K562 (cell line): Measurements from ENCODE around the gene KCTD17. TPM values are rescaled to one million over a fixed set of nuclear protein-coding genes. Genes with fewer than 3 reads are reported as not detected.

Experiments
- ATAC-seq: fragments of 200-7000 bp; cut with Tn5 transposase; 3 replicates; pipeline ENCODE4 v1.9.1; 2020; ENCODE audit warnings: moderate library complexity
- BruUV-seq: library from RNA; stranded (reverse); fragments of 400-500 nt; replicated peaks from 2 replicates; lab custom pipeline; 2021; lab: Mats Ljungman, UMichigan
- CTCF ChIA-PET: fragments of 300-600 bp; formaldehyde crosslinking; extraction: SDS; loops from one replicate; lab custom pipeline; 2021; ENCODE audit warnings: low intra/inter-chr PET ratio; lab: Yijun Ruan, JAX
- POLR2A ChIA-PET: fragments of 300-600, 350-650 bp; sonication (Branson Sonifier 250); formaldehyde crosslinking; extraction: SDS; loops from one replicate; lab custom pipeline; 2021; ENCODE audit warnings: antibody characterized with exemption, inconsistent platforms; lab: Yijun Ruan, JAX
- DNase-seq, 4 experiments: peaks; one replicate each; pipeline versions ENCODE4 v3.0.0 to v3.0.0-alpha.2; 2011 to 2018; ENCODE audit warnings: low spot score in 3 of 4, mixed read lengths in 3 of 4; ENCODE audit errors: extremely low read depth in 1 of 4
- FAIRE-seq: peaks from 2 replicates; lab custom pipeline; 2011; peaks lifted over from hg19 to GRCh38; lab: Jason Lieb, UNC
- H2AFZ ChIP-seq: 2 replicates; pipeline ENCODE4 v1.6.0; 2011; ENCODE audit warnings: low read depth, low read length, control low read depth, inconsistent platforms
- H3K27ac ChIP-seq: fragments of 200-600 bp; 3 replicates; pipeline ENCODE4 v1.8.0; 2011; ENCODE audit warnings: low read depth, mild to moderate bottlenecking, control low read depth, inconsistent platforms, low read length, moderate library complexity, mixed read lengths; ENCODE audit errors: extremely low read depth
- H3K27me3 ChIP-seq, 2 experiments: fragments of 300-600 bp in 1 of 2; 2 replicates in 1 of 2; 3 replicates in 1 of 2; pipeline versions ENCODE4 v1.6.0 to v1.8.0; 2011; ENCODE audit warnings: inconsistent platforms in 2 of 2, low read length in 2 of 2, mild to moderate bottlenecking in 1 of 2, mixed read lengths in 1 of 2, moderate library complexity in 1 of 2; ENCODE audit not compliant: control insufficient read depth in 2 of 2, insufficient read depth in 2 of 2
- H3K36me3 ChIP-seq: fragments of 300-600 bp; 3 replicates; pipeline ENCODE4 v1.8.0; 2011; ENCODE audit warnings: mild to moderate bottlenecking, low read length, inconsistent platforms; ENCODE audit not compliant: control insufficient read depth, insufficient read depth
- H3K4me1 ChIP-seq, 2 experiments: fragments of 200-600 bp in 1 of 2; replicated peaks in 1 of 2; 2 replicates in 1 of 2; 3 replicates in 1 of 2; pipeline versions ENCODE4 v1.5.1 to v1.8.0; 2011; ENCODE audit warnings: inconsistent platforms in 2 of 2, low read length in 2 of 2, mild to moderate bottlenecking in 1 of 2, mixed read lengths in 1 of 2, moderate library complexity in 1 of 2; ENCODE audit not compliant: control insufficient read depth in 2 of 2, insufficient read depth in 2 of 2
- H3K4me2 ChIP-seq: 2 replicates; pipeline ENCODE4 v1.6.1; 2011; ENCODE audit warnings: low read length, control low read depth, inconsistent platforms, mixed read lengths; ENCODE audit not compliant: insufficient read depth
- H3K4me3 ChIP-seq: fragments of 200-600 bp; sonication (generic), shearing (Covaris generic); 2 replicates; pipeline ENCODE4 v1.5.1; 2016; ENCODE audit warnings: control low read depth, inconsistent platforms
- H3K79me2 ChIP-seq: fragments of 200-600 bp; 3 replicates; pipeline ENCODE4 v1.8.0; 2011; ENCODE audit warnings: low read length, inconsistent platforms; ENCODE audit not compliant: control insufficient read depth, insufficient read depth
- H3K9ac ChIP-seq, 2 experiments: 2 replicates each; pipeline versions ENCODE4 v1.6.0 to v1.6.1; 2011; ENCODE audit warnings: low read depth in 2 of 2, low read length in 2 of 2, control low read depth in 1 of 2, inconsistent platforms in 1 of 2, mild to moderate bottlenecking in 1 of 2, mixed read lengths in 1 of 2; ENCODE audit not compliant: insufficient read depth in 1 of 2
- H3K9me1 ChIP-seq: one replicate; pipeline ENCODE4 v1.6.0; 2011; ENCODE audit warnings: inconsistent platforms, mild to moderate bottlenecking, low read length, moderate library complexity; ENCODE audit not compliant: control insufficient read depth, insufficient read depth
- H3K9me3 ChIP-seq: replicated peaks from 2 replicates; pipeline ENCODE4 v1.5.1; 2011; ENCODE audit warnings: low read depth, low read length, inconsistent platforms; ENCODE audit not compliant: control insufficient read depth, insufficient read depth
- H4K20me1 ChIP-seq: replicated peaks from 2 replicates; pipeline ENCODE4 v1.6.1; 2011; ENCODE audit warnings: low read length, inconsistent platforms, mixed read lengths; ENCODE audit not compliant: control insufficient read depth, insufficient read depth
- CTBP1 ChIP-seq: fragments of 450-650 bp; IDR thresholded peaks from 2 replicates; pipeline ENCODE4 v1.6.1; 2016; ENCODE audit warnings: borderline replicate concordance
- DPF2 ChIP-seq: fragments of 450-650 bp; IDR thresholded peaks from 2 replicates; pipeline ENCODE4 v1.6.1; 2016
- ETS1 ChIP-seq: conservative IDR thresholded peaks from 2 replicates; pipeline ENCODE4 v1.6.1; 2011; ENCODE audit warnings: low read depth, mild to moderate bottlenecking, low read length; ENCODE audit not compliant: control insufficient read depth
- JUN ChIP-seq, 2 experiments: sonication (generic) in 1 of 2; formaldehyde crosslinking in 1 of 2; IDR thresholded peaks; 2 replicates each; pipeline versions ENCODE4 v1.6.1 to v1.8.0; 2012 to 2022; ENCODE audit warnings: borderline replicate concordance in 2 of 2, mild to moderate bottlenecking in 2 of 2, improper control_type of control experiment in 1 of 2, low read depth in 1 of 2, low read length in 1 of 2, missing genetic modification reagents in 1 of 2
- LCOR ChIP-seq: sonication (generic); formaldehyde crosslinking; IDR thresholded peaks from 2 replicates; pipeline ENCODE4 v1.8.0; 2022; ENCODE audit warnings: mild to moderate bottlenecking, missing genetic modification reagents
- MYNN ChIP-seq, 2 experiments: sonication (generic); formaldehyde crosslinking in 1 of 2; IDR thresholded peaks; 2 replicates each; pipeline versions ENCODE4 v1.5.0 to v1.6.1; 2016 to 2020; ENCODE audit warnings: antibody characterized with exemption in 1 of 2, missing genetic modification reagents in 1 of 2
- NCOA1 ChIP-seq: fragments of 450-650 bp; IDR thresholded peaks from 2 replicates; pipeline ENCODE4 v1.6.1; 2016; ENCODE audit warnings: low read depth
- PTBP1 ChIP-seq: fragments of 200-400 bp; formaldehyde crosslinking; IDR thresholded peaks from 2 replicates; pipeline ENCODE4 v1.6.1; 2017; ENCODE audit warnings: low read depth, low read length
- SIN3B ChIP-seq: fragments of 450-650 bp; IDR thresholded peaks from 2 replicates; pipeline ENCODE4 v1.6.1; 2017; ENCODE audit warnings: low read depth, mild to moderate bottlenecking, moderate library complexity
- THRA ChIP-seq: fragments of 450-650 bp; IDR thresholded peaks from 2 replicates; pipeline ENCODE4 v1.6.1; 2017; ENCODE audit warnings: mild to moderate bottlenecking, moderate library complexity
- ZBTB26 ChIP-seq: fragments of 450-650 bp; formaldehyde crosslinking; IDR thresholded peaks from 2 replicates; pipeline ENCODE4 v1.4.0; 2022; ENCODE audit warnings: missing genetic modification characterization
- ZFP36 ChIP-seq: fragments of 150-350 bp; IDR thresholded peaks from 2 replicates; pipeline ENCODE4 v1.6.1; 2018; ENCODE audit warnings: low read length, low read depth; ENCODE audit not compliant: partially characterized antibody
- ZHX1 ChIP-seq: fragments of 150-350 bp; conservative IDR thresholded peaks from 2 replicates; pipeline ENCODE4 v1.6.1; 2014; ENCODE audit warnings: low read length
- ZNF324 ChIP-seq: fragments of 250-450 bp; sonication (Bioruptor Pico); IDR thresholded peaks from 2 replicates; pipeline ENCODE4 v1.4.0; 2020; ENCODE audit warnings: mild to moderate bottlenecking
- ZZZ3 ChIP-seq: fragments of 450-650 bp; IDR thresholded peaks from 2 replicates; pipeline ENCODE4 v1.6.1; 2016; ENCODE audit warnings: antibody characterized with exemption, mild to moderate bottlenecking, moderate library complexity
- WGBS: fragments of 100-300 bp; shearing (Covaris generic); methylation state at CpG from one replicate; pipeline ENCODE4 v1.1.6; 2016; ENCODE audit warnings: low coverage, mixed read lengths; ENCODE audit not compliant: insufficient coverage; ENCODE audit errors: missing lambda C conversion rate; 5-methylcytosine and 5-hydroxymethylcytosine counted together
- in situ Hi-C: fragments of 300-500 bp; cut with MboI; formaldehyde crosslinking; loops from 4 replicates; pipeline ENCODE4 v1.15.0; 2018; ENCODE audit warnings: inconsistent platforms, mixed read lengths
- intact Hi-C: fragments of 100-400 bp; cut with micrococcal nuclease; formaldehyde crosslinking; loops from 2 replicates; pipeline ENCODE4 v1.14.2; 2022
- polyA plus RNA-seq, 8 experiments: library from polyadenylated mRNA; depleted of rRNA in 4 of 8; stranded (reverse) in 5 of 8; unstranded in 3 of 8; fragments of >200 nt; fragmentation: Nextera tagmentation in 2 of 8; fragmentation: Illumina TruSeq in 1 of 8; extraction: Ambion mirVana in 2 of 8; extraction: Trizol in 1 of 8; gene quantifications; 2 replicates each; pipeline versions ENCODE4 v1.2.1 to v1.2.3, GENCODE V29; 2011 to 2014; ENCODE audit warnings: inconsistent platforms in 1 of 8, missing spikeins in 1 of 8
- total RNA-seq, 7 experiments: library from RNA; depleted of rRNA in 6 of 7; stranded (reverse); fragments of >200 nt in 6 of 7; fragmentation: Illumina TruSeq in 2 of 7; extraction: Trizol in 2 of 7; gene quantifications; 2 replicates each; pipeline versions ENCODE4 v1.2.1 to v1.2.3, GENCODE V29; 2011 to 2021; ENCODE audit warnings: low replicate concordance in 1 of 7

KCTD17 gene
- total and polyA plus RNA-seq, 9 of the 15 experiments (the other 6 are each of a cell fraction or from before 2014, with no cell fraction given) = 0.22 to 0.90 (median 0.49) TPM; not detected in 2

GRCh38 chr22:37065961-37066360 lies 14.4 kb downstream of the KCTD17 start:
- FAIRE-seq (no peak), DNase-seq (no peak), ATAC-seq (no peak)
- TF ChIP-seq THRA = no peak
- no peak for TF ChIP-seq ZFP36
- TF ChIP-seq ZZZ3 = no peak
- TF ChIP-seq ETS1 = no peak
- TF ChIP-seq CTBP1 = no peak
- no peak for TF ChIP-seq ZNF324 (CRISPR knock-in tag)
- TF ChIP-seq JUN (IDR thresholded peaks at IDR 0.05; ENCODE audit: borderline replicate concordance, low read depth, low read length) = no peak
- TF ChIP-seq JUN (CRISPR knock-in tag; IDR thresholded peaks at IDR 0.05; ENCODE audit: borderline replicate concordance) = no peak
- TF ChIP-seq DPF2 = no peak
- TF ChIP-seq ZBTB26 = no peak
- TF ChIP-seq LCOR (CRISPR knock-in tag) = no peak
- TF ChIP-seq SIN3B = no peak
- no peak for TF ChIP-seq MYNN (IDR thresholded peaks at IDR 0.05)
- no peak for TF ChIP-seq MYNN (CRISPR knock-in tag; IDR thresholded peaks at IDR 0.05)
- TF ChIP-seq NCOA1 = no peak
- no peak for TF ChIP-seq ZHX1
- TF ChIP-seq PTBP1 = no peak
- no peak overlapping the region for H2AFZ ChIP-seq
- ChIA-PET POLR2A (interaction anchor here (1.3 kb wide), 1 partner anchor 11 kb away, joined by 4 read pairs; no protein-coding TSS in a partner anchor), CTCF (no interaction called here)
- no peak overlapping the region for H3K4me2 ChIP-seq
- no peak overlapping the region for H3K4me3 ChIP-seq
- no peaks in the 10 kb centered on the region for H3K9me3 ChIP-seq
- intact Hi-C loops = no loop called here
- H3K79me2 ChIP-seq = no peaks in the 10 kb centered on the region
- BruUV-seq = no TSS peak
- no peaks in the 10 kb centered on the region; a peak in 1 of 5 replicates for H3K4me1 ChIP-seq
- no peak overlapping the region for H3K9ac ChIP-seq
- in situ Hi-C loops = no loop called here
- 0% methylated on average over 1 of the region's 9 CpGs for WGBS
- no peaks in the 10 kb centered on the region; the same call in 1 of the 2 replicates for H4K20me1 ChIP-seq
- H3K36me3 ChIP-seq = no peaks in the 10 kb centered on the region
- H3K27ac ChIP-seq = no peak overlapping the region
- H3K27me3 ChIP-seq = peaks cover 4 to 61% of the 10 kb centered on the region in 2 experiments; a peak in 4 of 5 replicates
- no peaks in the 10 kb centered on the region for H3K9me1 ChIP-seq
